Mesenchymal stem cell (in vitro differentiated cells and primary cell): ENCODE measurements around the gene NTRK1.
A peak's percentile ranks its signal among the peaks of the same experiment; 100 is the strongest.

Experiments
- DNase-seq: peaks from one replicate; pipeline ENCODE4 v3.0.0-alpha.2; 2013
- H2AFZ ChIP-seq: one replicate; pipeline ENCODE4 v1.6.1; 2013; ENCODE audit warnings: low read depth, mild to moderate bottlenecking, control low read depth, inconsistent platforms, low read length, moderate library complexity
- H2AK5ac ChIP-seq: 2 replicates; pipeline ENCODE4 v1.6.1; 2013; ENCODE audit warnings: low read length, moderate library complexity, mild to moderate bottlenecking, inconsistent platforms; ENCODE audit not compliant: severe bottlenecking
- H2BK120ac ChIP-seq: one replicate; pipeline ENCODE4 v1.6.1; 2013; ENCODE audit warnings: low read depth, mild to moderate bottlenecking, inconsistent platforms, low read length, moderate library complexity
- H2BK12ac ChIP-seq, 2 experiments: one replicate each; pipeline ENCODE4 v1.6.1; 2013; ENCODE audit warnings: inconsistent platforms in 2 of 2, low read length in 2 of 2, mild to moderate bottlenecking in 2 of 2, moderate library complexity in 2 of 2, control low read depth in 1 of 2
- H2BK15ac ChIP-seq: one replicate; pipeline ENCODE4 v1.6.1; 2013; ENCODE audit warnings: mild to moderate bottlenecking, low read depth, inconsistent platforms; ENCODE audit not compliant: poor library complexity, severe bottlenecking
- H2BK5ac ChIP-seq: 2 replicates; pipeline ENCODE4 v1.6.1; 2013; ENCODE audit warnings: low read depth, mild to moderate bottlenecking, low read length, control low read depth, inconsistent platforms; ENCODE audit not compliant: poor library complexity, severe bottlenecking
- H3K14ac ChIP-seq, 2 experiments: one replicate each; pipeline ENCODE4 v1.6.1; 2013; ENCODE audit warnings: inconsistent platforms in 2 of 2, low read length in 2 of 2, control low read depth in 1 of 2, mild to moderate bottlenecking in 1 of 2, moderate library complexity in 1 of 2
- H3K18ac ChIP-seq, 2 experiments: one replicate each; pipeline ENCODE4 v1.6.1; 2013; ENCODE audit warnings: inconsistent platforms in 2 of 2, low read length in 2 of 2, control low read depth in 1 of 2, low read depth in 1 of 2, mild to moderate bottlenecking in 1 of 2
- H3K23ac ChIP-seq, 2 experiments: one replicate each; pipeline ENCODE4 v1.6.1; 2013; ENCODE audit warnings: inconsistent platforms in 2 of 2, low read length in 2 of 2, mild to moderate bottlenecking in 2 of 2, moderate library complexity in 2 of 2, control low read depth in 1 of 2
- H3K27ac ChIP-seq: 2 replicates; pipeline ENCODE4 v1.5.1; 2013; ENCODE audit warnings: mild to moderate bottlenecking, moderate library complexity, low read length, control low read depth, inconsistent platforms; ENCODE audit not compliant: poor library complexity, severe bottlenecking
- H3K27me3 ChIP-seq, 2 experiments: 2 replicates each; pipeline versions ENCODE4 v1.6.1 to v1.7.0; 2013; ENCODE audit warnings: low read length in 2 of 2, mild to moderate bottlenecking in 2 of 2, moderate library complexity in 2 of 2, control low read depth in 1 of 2, inconsistent platforms in 1 of 2; ENCODE audit not compliant: control insufficient read depth in 1 of 2, insufficient read depth in 1 of 2
- H3K36me3 ChIP-seq, 2 experiments: 2 replicates each; pipeline versions ENCODE4 v1.6.1 to v1.7.0; 2013; ENCODE audit warnings: low read length in 2 of 2, control low read depth in 1 of 2, inconsistent platforms in 1 of 2, low read depth in 1 of 2, mild to moderate bottlenecking in 1 of 2; ENCODE audit not compliant: insufficient read depth in 2 of 2, control insufficient read depth in 1 of 2
- H3K4ac ChIP-seq, 2 experiments: one replicate each; pipeline ENCODE4 v1.6.1; 2013; ENCODE audit warnings: inconsistent platforms in 2 of 2, low read length in 2 of 2, mild to moderate bottlenecking in 2 of 2, moderate library complexity in 2 of 2, control low read depth in 1 of 2, low read depth in 1 of 2
- H3K4me1 ChIP-seq: 2 replicates; pipeline ENCODE4 v1.6.1; 2013; ENCODE audit warnings: low read depth, low read length, control low read depth; ENCODE audit not compliant: control insufficient read depth, insufficient read depth
- H3K4me2 ChIP-seq: 2 replicates; pipeline ENCODE4 v1.6.1; 2013; ENCODE audit warnings: low read length, mild to moderate bottlenecking, inconsistent platforms; ENCODE audit not compliant: poor library complexity, severe bottlenecking
- H3K4me3 ChIP-seq, 2 experiments: 2 replicates each; pipeline versions ENCODE4 v1.5.1 to v1.7.0; 2013; ENCODE audit warnings: low read length in 2 of 2, mild to moderate bottlenecking in 2 of 2, control low read depth in 1 of 2, low read depth in 1 of 2; ENCODE audit not compliant: insufficient read depth in 1 of 2
- H3K79me1 ChIP-seq: replicated peaks from 2 replicates; pipeline ENCODE4 v1.6.1; 2013; ENCODE audit warnings: mild to moderate bottlenecking, control low read depth, low read length, inconsistent platforms; ENCODE audit not compliant: poor library complexity, severe bottlenecking
- H3K9ac ChIP-seq: 2 replicates; pipeline ENCODE4 v1.7.0; 2013; ENCODE audit warnings: mild to moderate bottlenecking, low read length, moderate library complexity
- H3K9me3 ChIP-seq: 2 replicates; pipeline ENCODE4 v1.7.0; 2013; ENCODE audit warnings: mild to moderate bottlenecking, low read length; ENCODE audit not compliant: control insufficient read depth
- H4K8ac ChIP-seq: one replicate; pipeline ENCODE4 v1.6.1; 2013; ENCODE audit warnings: inconsistent platforms, mild to moderate bottlenecking, low read length, moderate library complexity
- H4K91ac ChIP-seq: one replicate; pipeline ENCODE4 v1.6.1; 2013; ENCODE audit warnings: mild to moderate bottlenecking, low read length, inconsistent platforms
- WGBS: methylation state at CpG from one replicate; pipeline ENCODE4 v1.1.7; 2013; ENCODE audit warnings: mixed read lengths; 5-methylcytosine and 5-hydroxymethylcytosine counted together

NTRK1 gene

GRCh38 chr1:156876281-156876680 is 15.6 kb downstream of the NTRK1 start:
- H3K18ac ChIP-seq, result no peak overlapping the region
- H3K23ac ChIP-seq, result no peak overlapping the region
- 49% methylated on average over 18 of the region's 21 CpGs for WGBS
- H2BK12ac ChIP-seq, result no peak overlapping the region
- no peak overlapping the region for H3K4me3 ChIP-seq
- H3K14ac ChIP-seq, result no peak overlapping the region
- no peak for DNase-seq
- H2BK15ac ChIP-seq, result no peak overlapping the region
- H4K8ac ChIP-seq, result no peak overlapping the region
- no peak overlapping the region for H2BK5ac ChIP-seq
- H2BK120ac ChIP-seq, result no peak overlapping the region
- no peaks in the 10 kb centered on the region for H3K36me3 ChIP-seq
- no peak overlapping the region for H3K27ac ChIP-seq
- H3K4me1 ChIP-seq, result no peaks in the 10 kb centered on the region
- no peak overlapping the region for H2AK5ac ChIP-seq
- H3K27me3 ChIP-seq, result peaks cover 54 to 70% of the 10 kb centered on the region in 2 experiments
- no peak overlapping the region for H3K9ac ChIP-seq
- no peak overlapping the region for H3K4ac ChIP-seq
- H3K9me3 ChIP-seq, result no peaks in the 10 kb centered on the region
- no peak overlapping the region for H2AFZ ChIP-seq
- H3K4me2 ChIP-seq, result no peak overlapping the region
- H4K91ac ChIP-seq, result no peak overlapping the region
- no peaks in the 10 kb centered on the region for H3K79me1 ChIP-seq

DNA sequence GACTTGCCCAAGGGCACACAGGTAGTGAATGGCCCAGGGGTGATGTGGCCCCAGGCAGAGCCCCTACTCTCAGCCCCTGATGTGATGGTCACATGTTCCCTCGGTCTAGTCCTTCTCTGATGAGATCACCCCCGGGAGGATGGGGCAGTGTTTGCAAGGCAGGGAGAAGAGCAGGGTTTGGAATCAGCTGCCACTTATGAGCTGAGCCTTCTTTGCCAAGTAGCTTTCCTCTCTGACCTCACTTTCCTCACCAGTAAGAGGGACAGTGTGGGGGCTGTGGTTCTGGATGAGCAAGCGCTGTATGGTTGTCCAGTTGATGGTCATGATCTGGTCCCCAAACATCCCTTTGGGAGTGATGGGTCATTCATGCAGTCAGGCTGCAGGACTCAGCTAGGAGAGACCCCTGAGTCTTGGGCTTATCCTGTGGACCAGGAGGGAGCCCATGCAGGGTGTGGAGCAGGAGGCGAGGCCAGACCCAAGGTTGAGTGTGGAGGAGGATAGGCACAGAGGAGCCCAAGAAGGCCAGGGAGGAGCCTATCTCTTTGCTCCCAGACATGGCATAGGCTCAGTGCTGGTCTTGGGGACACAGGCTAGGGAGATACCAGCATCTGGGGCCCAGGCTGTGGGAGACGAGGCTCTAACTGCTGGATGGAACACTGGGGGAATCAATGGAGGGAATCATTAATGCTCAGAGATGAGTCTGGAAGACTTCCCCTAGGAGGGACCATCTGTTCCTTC is 16.9 kb downstream of the NTRK1 start:
- Histone ChIP-seq H3K18ac (no peak overlapping the region), H3K4me1 (no peaks in the 10 kb centered on the region), H3K4ac (no peak overlapping the region), H3K9ac (no peak overlapping the region), H3K27me3 (peaks cover 68 to 83% of the 10 kb centered on the region in 2 experiments), H3K27ac (no peak overlapping the region), H4K8ac (no peak overlapping the region), H2AFZ (no peak overlapping the region), H3K23ac (no peak overlapping the region), H3K9me3 (no peaks in the 10 kb centered on the region), H3K36me3 (no peaks in the 10 kb centered on the region), H2AK5ac (no peak overlapping the region), H2BK120ac (no peak overlapping the region), H3K14ac (no peak overlapping the region), H3K4me3 (peak overlapping the region in 1 of 2 experiments; percentile 14), H4K91ac (no peak overlapping the region), H2BK15ac (no peak overlapping the region), H3K79me1 (no peaks in the 10 kb centered on the region), H3K4me2 (no peak overlapping the region), H2BK12ac (no peak overlapping the region), H2BK5ac (no peak overlapping the region)
- 87% methylated on average over 5 of the region's 5 CpGs for WGBS
- DNase-seq, result no peak

DNA sequence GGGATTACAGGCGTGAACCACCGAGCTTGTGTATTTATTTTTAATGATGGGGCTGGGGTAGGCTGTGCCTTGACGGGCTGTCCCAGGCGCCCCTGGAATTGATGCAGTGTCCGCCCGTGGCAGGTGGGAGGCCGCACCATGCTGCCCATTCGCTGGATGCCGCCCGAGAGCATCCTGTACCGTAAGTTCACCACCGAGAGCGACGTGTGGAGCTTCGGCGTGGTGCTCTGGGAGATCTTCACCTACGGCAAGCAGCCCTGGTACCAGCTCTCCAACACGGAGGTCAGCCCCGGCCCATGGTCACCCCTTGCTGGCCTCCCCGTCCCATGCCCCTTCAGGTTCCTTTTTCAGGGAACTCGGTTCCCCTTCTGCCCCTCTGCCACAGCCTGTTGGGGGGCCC is 19.2 kb downstream of the NTRK1 start:
- H3K18ac ChIP-seq, result no peak overlapping the region
- no peak overlapping the region for H3K9ac ChIP-seq
- no peaks in the 10 kb centered on the region for H3K4me1 ChIP-seq
- no peak overlapping the region for H2BK5ac ChIP-seq
- no peak for DNase-seq
- no peak overlapping the region for H3K4ac ChIP-seq
- WGBS, result 93% methylated on average over 21 of the region's 21 CpGs
- no peak overlapping the region for H2AK5ac ChIP-seq
- no peaks in the 10 kb centered on the region for H3K79me1 ChIP-seq
- H3K4me3 ChIP-seq, result no peak overlapping the region
- H2BK120ac ChIP-seq, result no peak overlapping the region
- no peak overlapping the region for H3K14ac ChIP-seq
- H3K27me3 ChIP-seq, result peaks cover 80 to 94% of the 10 kb centered on the region in 2 experiments
- no peak overlapping the region for H2BK12ac ChIP-seq
- no peak overlapping the region for H4K91ac ChIP-seq
- H3K36me3 ChIP-seq, result no peaks in the 10 kb centered on the region
- H3K27ac ChIP-seq, result no peak overlapping the region
- no peak overlapping the region for H2AFZ ChIP-seq
- H3K23ac ChIP-seq, result no peak overlapping the region
- H4K8ac ChIP-seq, result no peak overlapping the region
- no peak overlapping the region for H2BK15ac ChIP-seq
- H3K4me2 ChIP-seq, result no peak overlapping the region
- H3K9me3 ChIP-seq, result no peaks in the 10 kb centered on the region

DNA sequence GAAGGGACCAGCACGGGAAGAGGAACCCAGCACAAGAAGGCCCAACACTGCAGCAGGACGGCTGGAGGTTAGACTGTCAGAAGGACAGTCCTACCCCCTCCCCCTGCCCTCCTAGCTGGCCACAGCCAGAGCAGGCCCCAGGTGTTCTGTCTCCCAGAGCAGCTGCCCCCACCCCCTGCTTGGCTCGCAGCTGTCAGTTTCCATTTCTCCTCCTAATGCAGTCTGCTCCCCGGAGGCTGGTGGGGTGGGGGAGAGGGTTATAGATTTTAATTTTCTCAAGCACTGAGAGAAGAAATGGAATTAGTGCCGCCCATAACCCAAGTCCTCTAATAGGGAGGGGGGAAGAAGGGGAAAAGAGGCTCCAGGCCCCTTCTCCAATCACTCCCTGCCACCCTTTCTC is 19.8 kb downstream of the NTRK1 start:
- no peak overlapping the region for H3K4me2 ChIP-seq
- no peaks in the 10 kb centered on the region for H3K4me1 ChIP-seq
- H2BK15ac ChIP-seq, result no peak overlapping the region
- DNase-seq, result no peak
- H3K4ac ChIP-seq, result no peak overlapping the region
- 80% methylated on average over 4 of the region's 5 CpGs for WGBS
- H3K9me3 ChIP-seq, result no peaks in the 10 kb centered on the region
- H4K8ac ChIP-seq, result no peak overlapping the region
- no peak overlapping the region for H3K27ac ChIP-seq
- H3K14ac ChIP-seq, result no peak overlapping the region
- H2BK120ac ChIP-seq, result no peak overlapping the region
- no peak overlapping the region for H2BK5ac ChIP-seq
- no peak overlapping the region for H3K18ac ChIP-seq
- peak overlapping the region; percentile 34 for H4K91ac ChIP-seq
- H3K36me3 ChIP-seq, result no peaks in the 10 kb centered on the region
- H2BK12ac ChIP-seq, result no peak overlapping the region
- H2AFZ ChIP-seq, result no peak overlapping the region
- no peak overlapping the region for H3K4me3 ChIP-seq
- H3K23ac ChIP-seq, result no peak overlapping the region
- H3K79me1 ChIP-seq, result no peaks in the 10 kb centered on the region
- H2AK5ac ChIP-seq, result no peak overlapping the region
- peaks cover 82 to 96% of the 10 kb centered on the region in 2 experiments for H3K27me3 ChIP-seq
- no peak overlapping the region for H3K9ac ChIP-seq
